ENCODE measurements around the gene AGO1.

The AGO1 gene

GRCh38 chr1:35844826-35845225 lies 38.2 kb upstream of the AGO1 start:
- TF ChIP-seq, protein P1, sequence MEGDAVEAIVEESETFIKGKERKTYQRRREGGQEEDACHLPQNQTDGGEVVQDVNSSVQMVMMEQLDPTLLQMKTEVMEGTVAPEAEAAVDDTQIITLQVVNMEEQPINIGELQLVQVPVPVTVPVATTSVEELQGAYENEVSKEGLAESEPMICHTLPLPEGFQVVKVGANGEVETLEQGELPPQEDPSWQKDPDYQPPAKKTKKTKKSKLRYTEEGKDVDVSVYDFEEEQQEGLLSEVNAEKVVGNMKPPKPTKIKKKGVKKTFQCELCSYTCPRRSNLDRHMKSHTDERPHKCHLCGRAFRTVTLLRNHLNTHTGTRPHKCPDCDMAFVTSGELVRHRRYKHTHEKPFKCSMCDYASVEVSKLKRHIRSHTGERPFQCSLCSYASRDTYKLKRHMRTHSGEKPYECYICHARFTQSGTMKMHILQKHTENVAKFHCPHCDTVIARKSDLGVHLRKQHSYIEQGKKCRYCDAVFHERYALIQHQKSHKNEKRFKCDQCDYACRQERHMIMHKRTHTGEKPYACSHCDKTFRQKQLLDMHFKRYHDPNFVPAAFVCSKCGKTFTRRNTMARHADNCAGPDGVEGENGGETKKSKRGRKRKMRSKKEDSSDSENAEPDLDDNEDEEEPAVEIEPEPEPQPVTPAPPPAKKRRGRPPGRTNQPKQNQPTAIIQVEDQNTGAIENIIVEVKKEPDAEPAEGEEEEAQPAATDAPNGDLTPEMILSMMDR (IDR thresholded peaks at IDR 0.05; ENCODE audit: borderline replicate concordance, control extremely low read depth, extremely low read depth, insufficient read depth, missing control alignments), result no peak
- in situ Hi-C loops (cut with MboI; ENCODE audit: low sequenced_read_pairs, unreplicated experiment), result no loop called here
- DNase-seq (ENCODE audit: low spot score), result no peak

DNA sequence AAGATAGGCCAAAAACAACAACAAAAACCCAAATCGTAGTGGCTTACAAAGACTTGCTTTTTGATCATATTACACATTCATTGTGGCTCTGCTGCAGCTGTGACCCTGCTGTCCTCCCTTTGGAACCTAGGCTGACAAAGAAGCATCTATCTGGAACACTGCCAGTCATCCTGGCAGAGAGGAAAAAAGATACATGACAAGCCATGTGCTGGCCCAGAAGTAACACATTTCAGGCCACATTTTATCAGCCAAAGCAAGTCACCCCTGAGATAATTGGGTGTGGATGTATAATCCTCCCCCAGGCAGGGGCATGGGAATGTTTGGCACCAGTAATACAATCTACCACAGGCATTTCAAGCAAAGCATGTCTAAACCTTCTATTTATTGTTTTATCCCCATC lies 37.2 kb upstream of the AGO1 start:
- in situ Hi-C loops (cut with MboI; ENCODE audit: low sequenced_read_pairs, unreplicated experiment), result no loop called here
- TF ChIP-seq, protein P1 (IDR thresholded peaks at IDR 0.05; ENCODE audit: borderline replicate concordance, control extremely low read depth, extremely low read depth, insufficient read depth, missing control alignments), result no peak
- no peak for DNase-seq (ENCODE audit: low spot score)

GRCh38 chr1:35847935-35848565 lies 35.0 kb upstream of the AGO1 start:
- in situ Hi-C loops (cut with MboI; ENCODE audit: low sequenced_read_pairs, unreplicated experiment), result no loop called here
- TF ChIP-seq, protein P1 (IDR thresholded peaks at IDR 0.05; ENCODE audit: borderline replicate concordance, control extremely low read depth, extremely low read depth, insufficient read depth, missing control alignments), result no peak
- no peak for DNase-seq (ENCODE audit: low spot score)

- TF ChIP-seq, protein P1 (IDR thresholded peaks at IDR 0.05; ENCODE audit: borderline replicate concordance, control extremely low read depth, extremely low read depth, insufficient read depth, missing control alignments), result no peak
- DNase-seq (ENCODE audit: low spot score), result no peak
- in situ Hi-C loops (cut with MboI; ENCODE audit: low sequenced_read_pairs, unreplicated experiment), result no loop called here
These were observed 33.0 kb upstream of the AGO1 start for GRCh38 chr1:35850051-35850450.

- in situ Hi-C loops (cut with MboI; ENCODE audit: low sequenced_read_pairs, unreplicated experiment), result no loop called here
These were observed 32.3 kb upstream of the AGO1 start for GRCh38 chr1:35850716-35851115.

DNA sequence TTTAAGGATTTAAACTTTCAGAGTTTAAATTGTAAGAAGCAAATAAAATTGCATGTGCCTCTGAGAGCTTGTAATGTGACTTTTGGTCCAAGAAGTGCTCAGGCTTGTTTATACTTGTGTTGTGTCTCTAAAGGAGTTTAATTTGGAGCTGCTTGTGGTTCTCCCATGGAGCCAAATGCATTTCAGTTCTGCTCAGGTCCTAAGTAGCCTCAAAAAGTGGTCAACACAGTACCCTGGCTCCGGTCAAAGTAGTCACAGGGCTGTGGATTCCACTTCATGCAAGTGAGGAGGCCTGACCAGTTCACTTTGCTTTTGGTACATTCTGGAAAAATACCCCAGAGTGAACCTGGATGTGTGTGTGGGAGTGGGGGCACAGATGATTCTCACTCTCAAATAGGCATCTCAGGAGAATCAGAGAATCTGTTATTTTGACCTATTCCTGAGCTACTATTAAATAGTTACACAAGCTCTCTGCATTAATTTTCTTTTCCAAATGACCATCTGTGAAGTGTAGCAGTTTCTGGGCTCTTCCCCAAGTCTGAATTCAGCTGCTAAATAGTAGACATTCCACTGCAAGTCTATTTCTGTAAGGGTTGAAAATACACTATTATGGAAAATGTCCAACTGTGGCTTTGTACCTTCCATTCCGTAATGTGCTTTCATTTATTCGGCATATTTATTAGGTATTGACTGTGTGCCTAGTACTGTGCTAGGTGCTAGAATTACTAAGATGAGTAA lies 31.7 kb upstream of the AGO1 start:
- in situ Hi-C loops (cut with MboI; ENCODE audit: low sequenced_read_pairs, unreplicated experiment), result no loop called here
- TF ChIP-seq, protein P1 (IDR thresholded peaks at IDR 0.05; ENCODE audit: borderline replicate concordance, control extremely low read depth, extremely low read depth, insufficient read depth, missing control alignments), result no peak
- DNase-seq (ENCODE audit: low spot score), result no peak

More at GRCh38 chr1:35850716-35851115, 32.3 kb upstream of the AGO1 start:
- no peak for DNase-seq (ENCODE audit: low spot score)
- TF ChIP-seq, protein P1 (IDR thresholded peaks at IDR 0.05; ENCODE audit: borderline replicate concordance, control extremely low read depth, extremely low read depth, insufficient read depth, missing control alignments), result no peak
